ENCODE data around the gene PRLR.

DNA sequence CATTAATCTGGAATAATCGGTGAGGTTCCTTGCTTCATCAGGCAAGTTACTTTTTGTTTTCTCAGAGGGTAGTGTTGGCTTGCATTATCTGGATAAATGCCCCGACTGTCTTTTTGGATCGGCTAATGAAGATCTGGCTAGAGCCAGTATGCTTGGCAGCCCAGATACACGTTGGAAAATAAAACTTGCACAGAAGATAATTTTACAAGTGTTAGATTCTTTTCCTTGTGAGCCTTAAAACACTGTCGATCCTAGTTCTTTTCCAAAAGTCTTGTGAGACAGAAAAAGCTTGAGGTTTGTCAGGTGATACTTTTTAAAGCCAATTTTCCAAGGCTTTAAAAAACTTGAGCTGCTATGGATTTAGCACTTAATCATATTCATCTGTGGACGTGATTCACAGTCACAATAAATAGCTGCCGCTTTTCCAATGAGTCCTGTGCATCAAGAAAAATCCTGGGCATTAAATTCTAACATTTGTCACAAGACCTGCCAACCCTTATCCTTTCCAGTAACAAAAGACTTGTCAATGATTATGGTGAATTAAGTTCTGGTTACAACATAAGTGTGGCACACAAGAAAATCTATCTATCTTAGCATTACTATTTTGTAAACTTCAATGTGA lies 68.5 kb downstream of the PRLR start:
- TF ChIP-seq, protein P1, sequence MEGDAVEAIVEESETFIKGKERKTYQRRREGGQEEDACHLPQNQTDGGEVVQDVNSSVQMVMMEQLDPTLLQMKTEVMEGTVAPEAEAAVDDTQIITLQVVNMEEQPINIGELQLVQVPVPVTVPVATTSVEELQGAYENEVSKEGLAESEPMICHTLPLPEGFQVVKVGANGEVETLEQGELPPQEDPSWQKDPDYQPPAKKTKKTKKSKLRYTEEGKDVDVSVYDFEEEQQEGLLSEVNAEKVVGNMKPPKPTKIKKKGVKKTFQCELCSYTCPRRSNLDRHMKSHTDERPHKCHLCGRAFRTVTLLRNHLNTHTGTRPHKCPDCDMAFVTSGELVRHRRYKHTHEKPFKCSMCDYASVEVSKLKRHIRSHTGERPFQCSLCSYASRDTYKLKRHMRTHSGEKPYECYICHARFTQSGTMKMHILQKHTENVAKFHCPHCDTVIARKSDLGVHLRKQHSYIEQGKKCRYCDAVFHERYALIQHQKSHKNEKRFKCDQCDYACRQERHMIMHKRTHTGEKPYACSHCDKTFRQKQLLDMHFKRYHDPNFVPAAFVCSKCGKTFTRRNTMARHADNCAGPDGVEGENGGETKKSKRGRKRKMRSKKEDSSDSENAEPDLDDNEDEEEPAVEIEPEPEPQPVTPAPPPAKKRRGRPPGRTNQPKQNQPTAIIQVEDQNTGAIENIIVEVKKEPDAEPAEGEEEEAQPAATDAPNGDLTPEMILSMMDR (IDR thresholded peaks at IDR 0.05; ENCODE audit: low read depth, low read length) = no peak
- TF ChIP-seq POLR2A (IDR thresholded peaks at IDR 0.05; ENCODE audit: extremely low read depth, insufficient read length) (no peak), MYC (IDR thresholded peaks at IDR 0.05; ENCODE audit: low read depth, low read length) (no peak)

Data from NB4 (cell line).